SU-DHL-6 (cell line): ENCODE measurements around the gene ATG9B.

Experiments used
- H2AFZ ChIP-seq: fragments of 200-600 bp; sonication (generic); 2 replicates; pipeline ENCODE4 v1.6.1; 2014; ENCODE audit warnings: low read depth, mild to moderate bottlenecking, moderate library complexity, mixed read lengths, antibody characterized with exemption, low read length; ENCODE audit not compliant: severe bottlenecking
- H3F3A ChIP-seq: fragments of 200-600 bp; shearing (Covaris generic); 2 replicates; pipeline ENCODE4 v1.6.0; 2016; ENCODE audit warnings: antibody characterized with exemption, mild to moderate bottlenecking; ENCODE audit not compliant: insufficient read depth
- H3K27ac ChIP-seq: fragments of 200-600 bp; sonication (generic); 2 replicates; pipeline ENCODE4 v1.5.1; 2016; ENCODE audit warnings: low read depth, mild to moderate bottlenecking, low read length, moderate library complexity, mixed read lengths
- H3K27me3 ChIP-seq: fragments of 200-600 bp; sonication (generic), shearing (Covaris generic); 2 replicates; pipeline ENCODE4 v1.6.0; 2014; ENCODE audit warnings: mild to moderate bottlenecking, low read length
- H3K36me3 ChIP-seq: fragments of 200-600 bp; sonication (generic); 2 replicates; pipeline ENCODE4 v1.6.1; 2014; ENCODE audit warnings: mild to moderate bottlenecking, low read length, mixed read lengths
- H3K4me2 ChIP-seq: fragments of 300-600, 200-600 bp; shearing (Covaris generic), sonication (generic); 2 replicates; pipeline ENCODE4 v1.6.0; 2014; ENCODE audit warnings: low read length, low read depth, mild to moderate bottlenecking; ENCODE audit not compliant: poor library complexity, severe bottlenecking
- H3K4me3 ChIP-seq: fragments of 200-600 bp; sonication (generic); 2 replicates; pipeline ENCODE4 v1.5.1; 2014; ENCODE audit warnings: antibody characterized with exemption, low read length, mild to moderate bottlenecking, mixed read lengths; ENCODE audit not compliant: insufficient read depth, poor library complexity, severe bottlenecking
- H3K79me2 ChIP-seq: fragments of 200-600 bp; sonication (generic); 2 replicates; pipeline ENCODE4 v1.6.1; 2014; ENCODE audit warnings: mild to moderate bottlenecking, low read length, moderate library complexity; ENCODE audit not compliant: insufficient read depth
- H3K9ac ChIP-seq: fragments of 200-600 bp; sonication (generic); 2 replicates; pipeline ENCODE4 v1.7.0; 2014; ENCODE audit warnings: mild to moderate bottlenecking, low read length
- H3K9me2 ChIP-seq: fragments of 200-600 bp; sonication (generic); replicated peaks from 2 replicates; pipeline ENCODE4 v1.6.1; 2014; ENCODE audit warnings: low read length; ENCODE audit not compliant: insufficient read depth
- H3K9me3 ChIP-seq: fragments of 200-600 bp; sonication (generic); 2 replicates; pipeline ENCODE4 v1.6.1; 2014; ENCODE audit warnings: low read length, mixed read lengths; ENCODE audit not compliant: insufficient read depth
- H4K20me1 ChIP-seq: fragments of 200-600 bp; sonication (generic); 2 replicates; pipeline ENCODE4 v1.6.1; 2014; ENCODE audit warnings: low read depth, mild to moderate bottlenecking, antibody characterized with exemption, low read length, moderate library complexity, mixed read lengths
- CTCF ChIP-seq: fragments of 200-600 bp; sonication (generic); IDR thresholded peaks from one replicate; pipeline ENCODE4 v1.5.1; 2017; ENCODE audit warnings: antibody characterized with exemption, mild to moderate bottlenecking, low read length, moderate library complexity; ENCODE audit not compliant: insufficient read depth, poor library complexity, severe bottlenecking
- EZH2phosphoT487 ChIP-seq: fragments of 200-600 bp; sonication (generic), shearing (Covaris generic); conservative IDR thresholded peaks from 2 replicates; pipeline ENCODE4 v1.6.1; 2018; ENCODE audit warnings: mild to moderate bottlenecking, antibody characterized with exemption, low read length, moderate library complexity, mixed read lengths

Gene ATG9B

GRCh38 chr7:150975536-150976319 is 48.6 kb downstream of the ATG9B start:
- Histone ChIP-seq H3K9ac (no peak overlapping the region), H4K20me1 (no peaks in the 10 kb centered on the region), H3K9me2 (no peaks in the 10 kb centered on the region), H2AFZ (no peak overlapping the region), H3K27ac (no peak overlapping the region), H3K79me2 (no peaks in the 10 kb centered on the region), H3K4me3 (no peak overlapping the region), H3K27me3 (no peaks in the 10 kb centered on the region), H3K9me3 (no peaks in the 10 kb centered on the region), H3K4me2 (peak overlapping the region; percentile 54), H3F3A (no peaks in the 10 kb centered on the region), H3K36me3 (no peaks in the 10 kb centered on the region)
- no peak for TF ChIP-seq CTCF
- TF ChIP-seq EZH2phosphoT487, result no peak

DNA sequence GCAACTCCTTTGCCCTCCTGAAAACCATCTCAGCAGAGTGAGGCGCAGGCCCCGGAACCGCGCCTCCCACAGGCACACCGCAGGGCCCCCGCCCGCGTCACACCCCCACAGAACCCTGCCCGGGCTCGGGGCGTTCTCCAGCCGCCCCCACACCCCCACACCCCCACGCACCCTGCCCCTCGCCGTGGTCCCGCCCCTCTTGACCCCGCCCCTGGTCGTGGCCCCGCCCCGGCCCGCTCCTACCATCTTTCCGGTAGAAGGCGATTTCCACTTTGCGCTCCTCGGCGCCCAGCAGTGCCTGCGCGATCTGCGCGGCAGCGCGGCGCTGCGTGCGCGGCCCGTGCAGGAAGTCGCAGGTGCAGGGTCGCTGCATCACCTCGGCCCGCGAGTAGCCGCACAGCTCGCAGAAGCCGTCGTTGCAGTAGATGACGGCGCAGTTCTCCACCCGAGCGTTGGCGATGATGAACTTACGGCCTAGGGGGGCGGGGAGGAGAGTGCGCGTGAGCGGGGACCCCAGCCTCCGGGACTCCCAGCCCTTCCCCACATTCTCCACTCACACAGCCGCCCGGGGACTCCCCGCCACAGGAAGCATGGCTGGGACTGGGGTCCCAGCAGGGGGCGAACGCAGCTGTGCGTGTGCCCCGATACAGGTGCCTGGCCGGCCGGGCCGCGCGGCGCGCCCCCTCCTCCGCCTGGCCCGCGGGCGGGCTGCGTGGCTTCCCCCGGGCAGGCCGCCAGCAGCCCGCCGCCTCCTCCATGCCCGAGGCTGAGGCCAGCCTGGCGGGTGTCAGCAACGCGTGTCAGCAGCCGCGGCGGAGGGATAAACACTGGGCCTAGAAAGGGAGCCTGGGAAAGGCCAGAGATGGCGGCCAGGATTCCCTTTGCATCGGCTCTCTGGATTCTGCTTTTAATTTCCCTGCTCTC is 49.6 kb downstream of the ATG9B start:
- Histone ChIP-seq H3K36me3 (no peaks in the 10 kb centered on the region), H2AFZ (no peak overlapping the region), H3F3A (no peaks in the 10 kb centered on the region), H3K27me3 (no peaks in the 10 kb centered on the region), H3K9me2 (no peaks in the 10 kb centered on the region), H4K20me1 (no peaks in the 10 kb centered on the region), H3K27ac (no peak overlapping the region), H3K9ac (peak overlapping the region; percentile 31; the same call in 1 of the 2 replicates), H3K79me2 (no peaks in the 10 kb centered on the region), H3K9me3 (no peaks in the 10 kb centered on the region), H3K4me3 (peak overlapping the region; percentile 35), H3K4me2 (peak overlapping the region; percentile 54)
- TF ChIP-seq CTCF, result peak; percentile 24
- no peak for TF ChIP-seq EZH2phosphoT487

GRCh38 chr7:150973571-150974451 is 50.5 kb downstream of the ATG9B start:
- no peak overlapping the region for H3K27ac ChIP-seq
- H3K9me3 ChIP-seq, result no peaks in the 10 kb centered on the region
- H3K9me2 ChIP-seq, result no peaks in the 10 kb centered on the region
- no peaks in the 10 kb centered on the region for H3K79me2 ChIP-seq
- TF ChIP-seq CTCF, result no peak
- TF ChIP-seq EZH2phosphoT487, result no peak
- no peaks in the 10 kb centered on the region for H3K27me3 ChIP-seq
- no peak overlapping the region for H3K9ac ChIP-seq
- no peaks in the 10 kb centered on the region for H4K20me1 ChIP-seq
- no peak overlapping the region for H3K4me3 ChIP-seq
- no peaks in the 10 kb centered on the region for H3F3A ChIP-seq
- H2AFZ ChIP-seq, result no peak overlapping the region
- H3K36me3 ChIP-seq, result no peaks in the 10 kb centered on the region
- peak overlapping the region; percentile 54 for H3K4me2 ChIP-seq
